ENCODE data around the gene ZNF407. TPM values are rescaled to one million over a fixed set of nuclear protein-coding genes. Genes with fewer than 3 reads are reported as not detected.

The ZNF407 gene
- total RNA-seq, 5 donors from 2014 or later (not counting 1 experiment from before 2014, with no cell fraction given): 22.9 to 37.4 (median 24.4) TPM

- Mint-ChIP-seq H3K27me3 (no peaks in the 10 kb centered on the region), H3K4me1 (no peaks in the 10 kb centered on the region), H3K9me3 (no peaks in the 10 kb centered on the region), H3K36me3 (no peaks in the 10 kb centered on the region), H3K4me3 (no peak overlapping the region), H3K27ac (no peak overlapping the region)
- DNase-seq (no peak), ATAC-seq (replicated peaks in 1 of 4) (no peak)
- ChIA-PET CTCF (interaction anchor here in 1 of 2 donors (0.5 kb wide), 1 partner anchor 180 kb away, joined by 3 read pairs; no protein-coding TSS in a partner anchor), POLR2A (no interaction called here)
- Histone ChIP-seq H3K36me3 (ENCODE audit: control insufficient read depth in 2 of 2, extremely low read depth in 1 of 2, insufficient read depth in 1 of 2, low read length in 1 of 2) (no peaks in the 10 kb centered on the region), H3K4me1 (ENCODE audit: control insufficient read depth in 1 of 2, extremely low read depth in 1 of 2, insufficient read depth in 2 of 2, low read length in 2 of 2) (no peaks in the 10 kb centered on the region), H3K9me3 (no peaks in the 10 kb centered on the region), H3K27ac (ENCODE audit: low read length) (no peak overlapping the region), H3K27me3 (replicated peaks in 1 of 2; ENCODE audit: control insufficient read depth in 2 of 2, extremely low read depth in 1 of 2, insufficient read depth in 2 of 2, low read length in 1 of 2) (no peaks in the 10 kb centered on the region), H3K4me3 (ENCODE audit: control insufficient read depth in 1 of 2, extremely low read depth in 1 of 2, low read length in 1 of 2) (no peak overlapping the region)
- WGBS (ENCODE audit: insufficient coverage): 100% methylated on average over 2 of the region's 5 CpGs
These were observed 273.3 kb downstream of the ZNF407 start for GRCh38 chr18:74870950-74871349.

- H3K4me1 Mint-ChIP-seq: no peaks in the 10 kb centered on the region
- H3K9me3 Mint-ChIP-seq: no peaks in the 10 kb centered on the region
- no peak for DNase-seq
- peaks cover 5% of the 10 kb centered on the region for H3K36me3 Mint-ChIP-seq
- no peaks in the 10 kb centered on the region for H3K27me3 Mint-ChIP-seq
- Histone ChIP-seq H3K27me3 (replicated peaks in 1 of 2; ENCODE audit: control insufficient read depth in 2 of 2, extremely low read depth in 1 of 2, insufficient read depth in 2 of 2, low read length in 1 of 2) (no peaks in the 10 kb centered on the region), H3K9me3 (no peaks in the 10 kb centered on the region), H3K27ac (ENCODE audit: low read length) (no peak overlapping the region), H3K4me3 (ENCODE audit: control insufficient read depth in 1 of 2, extremely low read depth in 1 of 2, low read length in 1 of 2) (no peak overlapping the region), H3K36me3 (ENCODE audit: control insufficient read depth in 2 of 2, extremely low read depth in 1 of 2, insufficient read depth in 1 of 2, low read length in 1 of 2) (peaks cover 0 to 2% of the 10 kb centered on the region in 2 donors), H3K4me1 (ENCODE audit: control insufficient read depth in 1 of 2, extremely low read depth in 1 of 2, insufficient read depth in 2 of 2, low read length in 2 of 2) (no peaks in the 10 kb centered on the region)
- no peak overlapping the region for H3K27ac Mint-ChIP-seq
- no peak overlapping the region for H3K4me3 Mint-ChIP-seq
- CTCF ChIA-PET: no interaction called here
- POLR2A ChIA-PET: no interaction called here
- no peak for ATAC-seq (replicated peaks in 1 of 4)
- no CpG with 5 or more reads among the region's 3 CpGs for WGBS (ENCODE audit: insufficient coverage)
These were observed 276.0 kb downstream of the ZNF407 start for GRCh38 chr18:74873629-74874028.

DNA sequence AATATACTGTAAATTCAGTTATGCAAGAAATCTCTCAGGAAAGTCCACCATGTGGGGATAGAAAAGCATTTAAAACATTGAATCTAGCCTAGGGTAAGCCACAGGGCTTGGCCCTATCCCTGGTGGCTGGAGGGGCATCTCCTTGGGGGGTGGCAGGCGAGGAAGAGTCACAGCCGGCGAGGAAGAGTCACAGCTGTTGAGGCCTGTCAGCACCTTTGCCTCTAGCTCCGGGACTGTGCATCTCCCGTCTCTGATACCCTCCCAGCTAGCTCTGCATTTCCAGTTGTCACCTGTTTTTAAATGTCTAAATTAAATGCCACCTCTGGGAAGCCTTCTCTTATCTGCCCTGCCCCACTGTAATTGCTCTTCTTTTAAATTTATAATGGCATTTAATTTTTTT, 276.7 kb downstream of the ZNF407 start:
- no peaks in the 10 kb centered on the region for H3K27me3 Mint-ChIP-seq
- no peaks in the 10 kb centered on the region for H3K4me1 Mint-ChIP-seq
- ChIA-PET CTCF (no interaction called here), POLR2A (no interaction called here)
- no peaks in the 10 kb centered on the region for H3K9me3 Mint-ChIP-seq
- Histone ChIP-seq H3K4me3 (ENCODE audit: control insufficient read depth in 1 of 2, extremely low read depth in 1 of 2, low read length in 1 of 2) (no peak overlapping the region), H3K4me1 (ENCODE audit: control insufficient read depth in 1 of 2, extremely low read depth in 1 of 2, insufficient read depth in 2 of 2, low read length in 2 of 2) (no peaks in the 10 kb centered on the region), H3K27ac (ENCODE audit: low read length) (no peak overlapping the region), H3K36me3 (ENCODE audit: control insufficient read depth in 2 of 2, extremely low read depth in 1 of 2, insufficient read depth in 1 of 2, low read length in 1 of 2) (peaks cover 0 to 2% of the 10 kb centered on the region in 2 donors), H3K9me3 (no peaks in the 10 kb centered on the region), H3K27me3 (replicated peaks in 1 of 2; ENCODE audit: control insufficient read depth in 2 of 2, extremely low read depth in 1 of 2, insufficient read depth in 2 of 2, low read length in 1 of 2) (no peaks in the 10 kb centered on the region)
- WGBS (ENCODE audit: insufficient coverage): 94% methylated on average over 3 of the region's 5 CpGs
- peaks cover 5% of the 10 kb centered on the region for H3K36me3 Mint-ChIP-seq
- H3K4me3 Mint-ChIP-seq: no peak overlapping the region
- no peak for ATAC-seq (replicated peaks in 1 of 4)
- no peak overlapping the region for H3K27ac Mint-ChIP-seq
- DNase-seq: no peak

DNA sequence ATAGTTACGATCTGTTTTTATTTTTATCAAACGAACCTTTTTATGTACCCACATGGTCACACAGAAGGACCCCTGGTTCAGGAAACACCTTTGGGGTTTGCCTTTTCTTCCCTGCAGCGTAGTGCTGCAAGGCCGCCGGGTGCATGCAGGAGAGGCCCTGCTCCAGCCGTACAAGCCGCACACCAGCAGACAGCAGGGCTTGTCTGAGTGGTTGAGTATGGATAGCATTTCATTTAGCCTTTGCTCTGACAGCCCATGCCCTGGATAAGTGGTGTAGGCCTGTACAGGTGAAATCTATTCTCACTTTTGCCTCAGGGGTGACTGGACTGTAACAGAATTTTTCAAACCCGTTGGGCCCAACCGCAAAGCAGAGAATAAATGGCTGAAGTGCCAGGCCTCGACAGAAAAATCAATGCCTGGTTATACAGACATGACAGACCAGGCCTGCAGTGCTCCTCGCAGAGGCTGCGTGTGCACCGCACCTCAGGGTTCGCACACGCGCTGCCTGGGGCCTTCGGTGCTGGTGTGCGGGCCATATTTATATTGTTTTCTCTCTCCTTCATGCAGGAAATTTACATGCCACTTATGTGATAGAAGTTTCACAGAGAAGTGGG, 279.1 kb downstream of the ZNF407 start:
- Histone ChIP-seq H3K9me3 (no peaks in the 10 kb centered on the region), H3K27ac (ENCODE audit: low read length) (no peak overlapping the region), H3K36me3 (ENCODE audit: control insufficient read depth in 2 of 2, extremely low read depth in 1 of 2, insufficient read depth in 1 of 2, low read length in 1 of 2) (peaks cover 4 to 7% of the 10 kb centered on the region in 2 donors), H3K4me3 (ENCODE audit: control insufficient read depth in 1 of 2, extremely low read depth in 1 of 2, low read length in 1 of 2) (no peak overlapping the region), H3K27me3 (replicated peaks in 1 of 2; ENCODE audit: control insufficient read depth in 2 of 2, extremely low read depth in 1 of 2, insufficient read depth in 2 of 2, low read length in 1 of 2) (no peaks in the 10 kb centered on the region), H3K4me1 (ENCODE audit: control insufficient read depth in 1 of 2, extremely low read depth in 1 of 2, insufficient read depth in 2 of 2, low read length in 2 of 2) (no peaks in the 10 kb centered on the region)
- Mint-ChIP-seq H3K36me3 (peaks cover 24% of the 10 kb centered on the region), H3K27ac (no peak overlapping the region), H3K4me3 (no peak overlapping the region), H3K4me1 (no peaks in the 10 kb centered on the region), H3K9me3 (no peaks in the 10 kb centered on the region), H3K27me3 (no peaks in the 10 kb centered on the region)
- ATAC-seq (replicated peaks in 1 of 4) (no peak), DNase-seq (no peak)
- ChIA-PET CTCF (no interaction called here), POLR2A (no interaction called here)
- 97% methylated on average over 9 of the region's 18 CpGs for WGBS (ENCODE audit: insufficient coverage)

GRCh38 chr18:74878267-74878666, 280.6 kb downstream of the ZNF407 start:
- Mint-ChIP-seq H3K4me1 (no peaks in the 10 kb centered on the region), H3K27ac (no peak overlapping the region), H3K27me3 (no peaks in the 10 kb centered on the region), H3K9me3 (no peaks in the 10 kb centered on the region), H3K4me3 (no peak overlapping the region), H3K36me3 (peaks cover 39% of the 10 kb centered on the region)
- no peak for ATAC-seq (replicated peaks in 1 of 4)
- no peaks in the 10 kb centered on the region for H3K4me1 ChIP-seq (ENCODE audit: control insufficient read depth in 1 of 2, extremely low read depth in 1 of 2, insufficient read depth in 2 of 2, low read length in 2 of 2)
- DNase-seq: no peak
- WGBS (ENCODE audit: insufficient coverage): 100% methylated on average over 1 of the region's 6 CpGs
- H3K27ac ChIP-seq (ENCODE audit: low read length): no peak overlapping the region
- no peaks in the 10 kb centered on the region for H3K27me3 ChIP-seq (replicated peaks in 1 of 2; ENCODE audit: control insufficient read depth in 2 of 2, extremely low read depth in 1 of 2, insufficient read depth in 2 of 2, low read length in 1 of 2)
- no peaks in the 10 kb centered on the region for H3K9me3 ChIP-seq
- POLR2A ChIA-PET: no interaction called here
- CTCF ChIA-PET: interaction anchor here in 1 of 2 donors (0.9 kb wide), 1 partner anchor 10 kb away, joined by 3 read pairs; no protein-coding TSS in a partner anchor
- H3K4me3 ChIP-seq (ENCODE audit: control insufficient read depth in 1 of 2, extremely low read depth in 1 of 2, low read length in 1 of 2): no peak overlapping the region
- H3K36me3 ChIP-seq (ENCODE audit: control insufficient read depth in 2 of 2, extremely low read depth in 1 of 2, insufficient read depth in 1 of 2, low read length in 1 of 2): peaks cover 7 to 14% of the 10 kb centered on the region in 2 donors

GRCh38 chr18:74880706-74881278, 283.1 kb downstream of the ZNF407 start:
- Mint-ChIP-seq H3K9me3 (no peaks in the 10 kb centered on the region), H3K27ac (no peak overlapping the region), H3K4me3 (no peak overlapping the region), H3K36me3 (peaks cover 47% of the 10 kb centered on the region), H3K27me3 (no peaks in the 10 kb centered on the region), H3K4me1 (no peaks in the 10 kb centered on the region)
- POLR2A ChIA-PET: no interaction called here
- H3K4me1 ChIP-seq (ENCODE audit: control insufficient read depth in 1 of 2, extremely low read depth in 1 of 2, insufficient read depth in 2 of 2, low read length in 2 of 2): no peaks in the 10 kb centered on the region
- DNase-seq (no peak), ATAC-seq (replicated peaks in 1 of 4) (no peak)
- peaks cover 7 to 17% of the 10 kb centered on the region in 2 donors for H3K36me3 ChIP-seq (ENCODE audit: control insufficient read depth in 2 of 2, extremely low read depth in 1 of 2, insufficient read depth in 1 of 2, low read length in 1 of 2)
- no peaks in the 10 kb centered on the region for H3K27me3 ChIP-seq (replicated peaks in 1 of 2; ENCODE audit: control insufficient read depth in 2 of 2, extremely low read depth in 1 of 2, insufficient read depth in 2 of 2, low read length in 1 of 2)
- H3K4me3 ChIP-seq (ENCODE audit: control insufficient read depth in 1 of 2, extremely low read depth in 1 of 2, low read length in 1 of 2): no peak overlapping the region
- H3K9me3 ChIP-seq: no peaks in the 10 kb centered on the region
- no peak overlapping the region for H3K27ac ChIP-seq (ENCODE audit: low read length)
- WGBS (ENCODE audit: insufficient coverage): 87% methylated on average over 10 of the region's 12 CpGs
- CTCF ChIA-PET: no interaction called here
